ENCODE measurements around the gene C6orf62. TPM values are rescaled to one million over a fixed set of nuclear protein-coding genes. Genes with fewer than 3 reads are reported as not detected.

The C6orf62 gene
- total RNA-seq, 2 experiments from 2014 or later, result 42.3 to 77.4 TPM

DNA sequence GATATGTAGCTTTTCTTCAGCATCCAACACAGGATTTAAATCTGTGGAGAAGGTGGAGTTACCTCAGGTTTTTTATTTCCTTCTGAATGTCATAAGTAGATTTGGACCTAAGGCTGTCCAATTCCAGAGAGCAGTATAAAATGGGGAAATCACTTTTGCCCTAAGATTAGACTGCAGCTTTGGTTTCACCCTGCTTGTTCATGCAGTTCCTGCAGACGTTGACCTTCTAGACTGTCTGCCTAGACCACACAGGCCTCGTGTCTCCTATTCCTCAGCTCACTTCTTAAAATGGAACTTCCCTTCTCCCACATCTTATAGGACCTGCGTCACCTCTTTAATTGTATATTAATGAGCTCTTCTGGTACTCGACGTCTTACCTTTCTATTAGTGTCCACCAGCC, 26.0 kb upstream of the C6orf62 start:
- Histone ChIP-seq H3K4me1 (ENCODE audit: insufficient read depth, low read length, poor library complexity, severe bottlenecking) (peaks cover 19% of the 10 kb centered on the region), H2AFZ (ENCODE audit: low read length) (peak overlapping the region; percentile 38; the same call in 1 of the 2 replicates), H3K79me2 (ENCODE audit: insufficient read depth, low read depth, low read length) (no peaks in the 10 kb centered on the region), H3K4me2 (ENCODE audit: low read length) (no peak overlapping the region), H3K9me2 (ENCODE audit: insufficient read depth, low read length) (no peaks in the 10 kb centered on the region), H3K27ac (ENCODE audit: low read depth, low read length, poor library complexity, severe bottlenecking) (no peak overlapping the region), H3K4me3 (ENCODE audit: low read depth, low read length, poor library complexity, severe bottlenecking) (no peak overlapping the region), H3K36me3 (ENCODE audit: insufficient read depth, low read length) (no peaks in the 10 kb centered on the region), H3K9me3 (ENCODE audit: low read length) (peaks cover 6% of the 10 kb centered on the region; the same call in 1 of the 2 replicates), H4K20me1 (ENCODE audit: insufficient read depth, low read length) (no peaks in the 10 kb centered on the region)
- intact Hi-C loops (cut with micrococcal nuclease; ENCODE audit: unreplicated experiment), result no loop called here
- no peak for DNase-seq (ENCODE audit: low spot score)
- TF ChIP-seq, protein P1, sequence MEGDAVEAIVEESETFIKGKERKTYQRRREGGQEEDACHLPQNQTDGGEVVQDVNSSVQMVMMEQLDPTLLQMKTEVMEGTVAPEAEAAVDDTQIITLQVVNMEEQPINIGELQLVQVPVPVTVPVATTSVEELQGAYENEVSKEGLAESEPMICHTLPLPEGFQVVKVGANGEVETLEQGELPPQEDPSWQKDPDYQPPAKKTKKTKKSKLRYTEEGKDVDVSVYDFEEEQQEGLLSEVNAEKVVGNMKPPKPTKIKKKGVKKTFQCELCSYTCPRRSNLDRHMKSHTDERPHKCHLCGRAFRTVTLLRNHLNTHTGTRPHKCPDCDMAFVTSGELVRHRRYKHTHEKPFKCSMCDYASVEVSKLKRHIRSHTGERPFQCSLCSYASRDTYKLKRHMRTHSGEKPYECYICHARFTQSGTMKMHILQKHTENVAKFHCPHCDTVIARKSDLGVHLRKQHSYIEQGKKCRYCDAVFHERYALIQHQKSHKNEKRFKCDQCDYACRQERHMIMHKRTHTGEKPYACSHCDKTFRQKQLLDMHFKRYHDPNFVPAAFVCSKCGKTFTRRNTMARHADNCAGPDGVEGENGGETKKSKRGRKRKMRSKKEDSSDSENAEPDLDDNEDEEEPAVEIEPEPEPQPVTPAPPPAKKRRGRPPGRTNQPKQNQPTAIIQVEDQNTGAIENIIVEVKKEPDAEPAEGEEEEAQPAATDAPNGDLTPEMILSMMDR (conservative IDR thresholded peaks at IDR 0.05; ENCODE audit: low read length), result no peak
- no peak for TF ChIP-seq EZH2phosphoT487 (IDR thresholded peaks at IDR 0.05; ENCODE audit: borderline replicate concordance, low read depth, low read length)
- BruUV-seq (replicated peaks), result no TSS peak
- POLR2A ChIA-PET, result interaction anchor here (0.6 to 2.0 kb wide), 7 partner anchors 9 to 936 kb away, joined by 3 to 6 read pairs (median 3); partner anchors contain the start of gene C6orf62
- CTCF ChIA-PET (ENCODE audit: unreplicated experiment), result interaction anchor here (0.6 to 1.4 kb wide), 2 partner anchors 8 to 249 kb away, joined by 3 to 4 read pairs; no protein-coding TSS in a partner anchor

DNA sequence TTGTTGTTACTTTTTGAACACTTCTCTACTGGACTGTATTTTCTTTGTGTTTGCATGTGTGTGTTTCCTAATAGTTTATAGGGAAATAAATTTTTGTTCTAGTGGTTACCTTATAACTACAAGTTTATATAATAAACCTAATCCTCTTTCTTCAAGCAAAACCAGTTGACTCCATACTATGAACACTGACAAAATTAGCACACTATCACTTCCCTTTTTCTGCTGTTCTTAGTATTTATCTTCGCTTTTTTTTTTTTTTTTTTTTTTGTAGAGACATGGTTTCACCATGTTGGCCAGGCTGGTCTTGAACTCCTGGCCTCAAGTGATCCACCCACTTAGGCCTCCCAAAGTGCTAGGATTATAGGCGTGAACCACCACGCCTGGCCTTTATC, 25.0 kb upstream of the C6orf62 start:
- CTCF ChIA-PET (ENCODE audit: unreplicated experiment), result no interaction called here
- peak; percentile 76 for DNase-seq (ENCODE audit: low spot score)
- peaks cover 6% of the 10 kb centered on the region; the same call in 1 of the 2 replicates for H3K9me3 ChIP-seq (ENCODE audit: low read length)
- H3K4me2 ChIP-seq (ENCODE audit: low read length), result peak overlapping the region; percentile 49
- peak overlapping the region; percentile 80; the same call in 1 of the 2 replicates for H2AFZ ChIP-seq (ENCODE audit: low read length)
- H4K20me1 ChIP-seq (ENCODE audit: insufficient read depth, low read length), result no peaks in the 10 kb centered on the region
- BruUV-seq (replicated peaks), result no TSS peak
- H3K79me2 ChIP-seq (ENCODE audit: insufficient read depth, low read depth, low read length), result no peaks in the 10 kb centered on the region
- peak overlapping the region; percentile 44 for H3K27ac ChIP-seq (ENCODE audit: low read depth, low read length, poor library complexity, severe bottlenecking)
- peaks cover 19% of the 10 kb centered on the region for H3K4me1 ChIP-seq (ENCODE audit: insufficient read depth, low read length, poor library complexity, severe bottlenecking)
- TF ChIP-seq EZH2phosphoT487 (IDR thresholded peaks at IDR 0.05; ENCODE audit: borderline replicate concordance, low read depth, low read length), result no peak
- TF ChIP-seq, protein P1 (conservative IDR thresholded peaks at IDR 0.05; ENCODE audit: low read length), result no peak
- no peaks in the 10 kb centered on the region for H3K36me3 ChIP-seq (ENCODE audit: insufficient read depth, low read length)
- POLR2A ChIA-PET, result interaction anchor here (1.1 to 2.1 kb wide), 3 partner anchors 10 to 78 kb away, joined by 4 to 9 read pairs (median 6); no protein-coding TSS in a partner anchor
- intact Hi-C loops (cut with micrococcal nuclease; ENCODE audit: unreplicated experiment), result no loop called here
- H3K4me3 ChIP-seq (ENCODE audit: low read depth, low read length, poor library complexity, severe bottlenecking), result peak overlapping the region; percentile 17
- no peaks in the 10 kb centered on the region for H3K9me2 ChIP-seq (ENCODE audit: insufficient read depth, low read length)

DNA sequence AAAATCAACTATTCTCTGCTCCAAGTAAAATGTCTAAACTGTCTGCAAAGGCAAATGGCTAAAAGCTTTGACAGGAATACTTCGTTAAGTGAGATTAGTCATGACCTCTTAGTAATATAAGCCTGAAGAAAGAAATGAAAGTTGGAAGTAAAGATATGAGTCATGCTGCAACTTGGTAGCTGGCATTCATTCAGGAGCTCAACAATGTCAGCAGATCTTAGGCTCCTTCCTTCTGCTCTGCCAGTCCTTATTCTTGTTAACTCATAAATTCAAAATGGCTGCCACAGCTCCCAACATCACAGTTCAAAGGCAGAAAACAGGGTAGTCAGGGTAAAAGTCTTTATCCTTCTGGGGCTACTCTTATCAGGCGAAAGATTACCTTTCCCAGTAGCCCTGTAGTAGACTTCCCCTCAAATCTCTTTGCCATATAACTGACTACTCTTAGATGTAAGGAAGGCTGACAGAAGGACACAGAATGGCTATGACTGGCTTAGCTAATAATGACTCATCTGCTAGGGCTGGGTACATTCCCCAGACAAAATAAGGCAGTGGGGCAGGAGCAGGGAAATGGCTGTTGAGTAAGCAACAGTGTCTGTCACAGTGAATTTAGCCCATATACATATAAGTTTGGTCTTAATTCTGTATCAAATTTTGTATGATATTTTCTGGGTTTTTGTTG, 24.4 kb upstream of the C6orf62 start:
- H3K4me1 ChIP-seq (ENCODE audit: insufficient read depth, low read length, poor library complexity, severe bottlenecking), result peaks cover 19% of the 10 kb centered on the region
- ChIA-PET CTCF (ENCODE audit: unreplicated experiment) (no interaction called here), POLR2A (interaction anchor here (0.8 to 2.1 kb wide), 6 partner anchors 10 to 78 kb away, joined by 3 to 9 read pairs (median 4); no protein-coding TSS in a partner anchor)
- TF ChIP-seq, protein P1 (conservative IDR thresholded peaks at IDR 0.05; ENCODE audit: low read length), result no peak
- no peak for TF ChIP-seq EZH2phosphoT487 (IDR thresholded peaks at IDR 0.05; ENCODE audit: borderline replicate concordance, low read depth, low read length)
- H4K20me1 ChIP-seq (ENCODE audit: insufficient read depth, low read length), result no peaks in the 10 kb centered on the region
- BruUV-seq (replicated peaks), result no TSS peak
- H3K9me3 ChIP-seq (ENCODE audit: low read length), result peaks cover 6% of the 10 kb centered on the region; the same call in 1 of the 2 replicates
- H3K4me3 ChIP-seq (ENCODE audit: low read depth, low read length, poor library complexity, severe bottlenecking), result peak overlapping the region; percentile 17
- intact Hi-C loops (cut with micrococcal nuclease; ENCODE audit: unreplicated experiment), result no loop called here
- peak overlapping the region; percentile 80 for H2AFZ ChIP-seq (ENCODE audit: low read length)
- no peak for DNase-seq (ENCODE audit: low spot score)
- H3K79me2 ChIP-seq (ENCODE audit: insufficient read depth, low read depth, low read length), result no peaks in the 10 kb centered on the region
- H3K9me2 ChIP-seq (ENCODE audit: insufficient read depth, low read length), result no peaks in the 10 kb centered on the region
- H3K36me3 ChIP-seq (ENCODE audit: insufficient read depth, low read length), result no peaks in the 10 kb centered on the region
- peak overlapping the region; percentile 49 for H3K4me2 ChIP-seq (ENCODE audit: low read length)
- H3K27ac ChIP-seq (ENCODE audit: low read depth, low read length, poor library complexity, severe bottlenecking), result peak overlapping the region; percentile 44
